Ishikawa (cell line): ENCODE measurements around the gene KCNJ3.

ENCODE experiments used
- CEBPB ChIP-seq: IDR thresholded peaks from 2 replicates; pipeline ENCODE4 v1.6.1; 2012
- CREB1 ChIP-seq: IDR thresholded peaks from 2 replicates; pipeline ENCODE4 v1.6.1; 2012; ENCODE audit warnings: low read depth
- EGR1 ChIP-seq: IDR thresholded peaks from 2 replicates; pipeline ENCODE4 v1.6.1; 2012
- EP300 ChIP-seq: IDR thresholded peaks from 2 replicates; pipeline ENCODE4 v1.6.1; 2012; ENCODE audit warnings: borderline replicate concordance
- FOXM1 ChIP-seq: IDR thresholded peaks from 2 replicates; pipeline ENCODE4 v1.6.1; 2012; ENCODE audit warnings: low read depth, borderline replicate concordance
- MAX ChIP-seq: IDR thresholded peaks from 2 replicates; pipeline ENCODE4 v1.6.1; 2012
- NFIC ChIP-seq: IDR thresholded peaks from 2 replicates; pipeline ENCODE4 v1.6.1; 2012
- RAD21 ChIP-seq: IDR thresholded peaks from 2 replicates; pipeline ENCODE4 v1.6.1; 2012; ENCODE audit warnings: low read depth
- REST ChIP-seq: IDR thresholded peaks from 2 replicates; pipeline ENCODE4 v1.6.1; 2012; ENCODE audit warnings: low read depth, mild to moderate bottlenecking
- TAF1 ChIP-seq: IDR thresholded peaks from 2 replicates; pipeline ENCODE4 v1.6.1; 2012; ENCODE audit warnings: low read depth, mild to moderate bottlenecking
- TCF12 ChIP-seq: IDR thresholded peaks from 2 replicates; pipeline ENCODE4 v1.6.1; 2012; ENCODE audit warnings: low read depth
- TEAD4 ChIP-seq: IDR thresholded peaks from 2 replicates; pipeline ENCODE4 v1.6.1; 2012
- USF1 ChIP-seq: IDR thresholded peaks from 2 replicates; pipeline ENCODE4 v1.6.1; 2012
- YY1 ChIP-seq: IDR thresholded peaks from 2 replicates; pipeline ENCODE4 v1.6.1; 2012; ENCODE audit warnings: low read depth
- ZBTB7A ChIP-seq: IDR thresholded peaks from 2 replicates; pipeline ENCODE4 v1.6.1; 2012; ENCODE audit warnings: low read depth

The KCNJ3 gene

GRCh38 chr2:154706660-154707059 lies 8.2 kb downstream of the KCNJ3 start:
- TF ChIP-seq YY1 = no peak

GRCh38 chr2:154707994-154708575 lies 9.6 kb downstream of the KCNJ3 start:
- no peak for TF ChIP-seq TEAD4

- no peak for TF ChIP-seq RAD21
- peak; percentile 42; the same call in 1 of the 2 replicates for TF ChIP-seq EP300
- no peak for TF ChIP-seq REST
- 0 out of 2 replicates have a peak, but pooled peaks have one; percentile 17 for TF ChIP-seq FOXM1
- TF ChIP-seq TAF1 = no peak
- peak; percentile 61; the same call in 1 of the 2 replicates for TF ChIP-seq CEBPB
- peak; percentile 26; the same call in 1 of the 2 replicates for TF ChIP-seq TEAD4
- peak; percentile 62 for TF ChIP-seq NFIC
- peak; percentile 27; the same call in 1 of the 2 replicates for TF ChIP-seq MAX
Observed at GRCh38 chr2:154709215-154709614, 10.7 kb downstream of the KCNJ3 start.

- TF ChIP-seq REST (no peak), EP300 (no peak)
Observed at GRCh38 chr2:154710078-154710477, 11.6 kb downstream of the KCNJ3 start.

GRCh38 chr2:154710685-154711084 lies 12.2 kb downstream of the KCNJ3 start:
- TF ChIP-seq CREB1 (no peak), USF1 (no peak), CEBPB (no peak), MAX (no peak), EP300 (no peak), TAF1 (no peak), NFIC (no peak), YY1 (no peak), RAD21 (no peak), EGR1 (no peak), REST (no peak), FOXM1 (no peak), TCF12 (no peak), TEAD4 (no peak), ZBTB7A (no peak)

- no peak for TF ChIP-seq TCF12
Observed at GRCh38 chr2:154713675-154714074, 15.2 kb downstream of the KCNJ3 start.

GRCh38 chr2:154720651-154721050 lies 22.2 kb downstream of the KCNJ3 start:
- TF ChIP-seq EP300 = no peak
- TF ChIP-seq YY1 = no peak
- no peak for TF ChIP-seq FOXM1
- no peak for TF ChIP-seq REST
- no peak for TF ChIP-seq TEAD4
- TF ChIP-seq EGR1 = no peak
- no peak for TF ChIP-seq TAF1
- TF ChIP-seq NFIC = no peak
- TF ChIP-seq MAX = no peak
- TF ChIP-seq RAD21 = no peak
- TF ChIP-seq ZBTB7A = no peak
- no peak for TF ChIP-seq CEBPB
- no peak for TF ChIP-seq USF1
- no peak for TF ChIP-seq TCF12
- TF ChIP-seq CREB1 = no peak
